Measurements from ENCODE around the gene HRH4.

DNA sequence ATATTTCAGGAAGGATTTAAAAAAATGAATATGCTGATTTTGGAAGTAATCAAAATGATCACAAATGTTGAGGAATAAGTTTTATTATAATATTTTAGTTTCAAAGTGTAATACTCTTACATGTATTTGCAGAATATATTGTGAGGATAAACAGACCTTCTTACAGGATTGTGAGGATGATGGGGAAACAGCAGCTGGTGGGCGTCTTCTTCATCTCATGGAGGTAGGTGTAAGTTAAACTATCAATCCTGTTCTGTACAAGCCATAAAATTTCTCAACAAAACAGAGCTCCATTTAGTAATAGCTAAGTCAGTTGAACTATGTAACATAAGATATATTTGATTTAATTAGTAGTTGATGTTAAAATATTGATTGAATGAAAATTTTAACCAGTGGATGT is 12.5 kb upstream of the HRH4 start:
- TF ChIP-seq POLR2A (IDR thresholded peaks at IDR 0.05; ENCODE audit: low read depth, low read length) (no peak), CTCF (IDR thresholded peaks at IDR 0.05; ENCODE audit: extremely low read depth in 1 of 2, insufficient read depth in 1 of 2, low read depth in 1 of 2, low read length in 2 of 2) (no peak)
